Kidney (tissue), 14 donors: ENCODE data around the gene NOL6. TPM values are rescaled to one million over a fixed set of nuclear protein-coding genes. Genes with fewer than 3 reads are reported as not detected.
A peak's percentile ranks its signal among the peaks of the same experiment; 100 is the strongest.
"Not testable (repeated sequence)": the region's sequence is repeated elsewhere in the genome, so short reads cannot be mapped to it uniquely, and the experiment has no call there.

Source experiments
- DNase-seq, 5 donors: peaks; one replicate each; pipeline ENCODE4 v3.0.0-alpha.2; 2013 to 2020
- FAIRE-seq: peaks from 2 replicates; lab custom pipeline; 2012; peaks lifted over from hg19 to GRCh38; lab: Jason Lieb, UNC
- H3K27ac ChIP-seq, 2 donors: one replicate each; pipeline ENCODE4 v1.7.0; 2013; ENCODE audit warnings: low read depth in 2 of 2, low read length in 2 of 2, inconsistent platforms in 1 of 2
- H3K27me3 ChIP-seq: one replicate; pipeline ENCODE4 v1.7.1; 2013; ENCODE audit warnings: low read length, inconsistent platforms; ENCODE audit not compliant: control insufficient read depth, insufficient read depth
- H3K36me3 ChIP-seq, 3 donors: one replicate each; pipeline versions ENCODE4 v1.7.0 to v1.7.1; 2013; ENCODE audit warnings: low read length in 3 of 3, control low read depth in 1 of 3, inconsistent platforms in 1 of 3; ENCODE audit not compliant: insufficient read depth in 3 of 3, control insufficient read depth in 2 of 3
- H3K4me1 ChIP-seq, 3 donors: one replicate each; pipeline versions ENCODE4 v1.7.0 to v1.7.1; 2013; ENCODE audit warnings: low read length in 3 of 3, inconsistent platforms in 1 of 3, low read depth in 1 of 3; ENCODE audit not compliant: control insufficient read depth in 2 of 3, insufficient read depth in 2 of 3
- H3K4me3 ChIP-seq, 3 donors: one replicate each; pipeline versions ENCODE4 v1.7.0 to v1.8.1; 2013; ENCODE audit warnings: low read length in 3 of 3, control low read depth in 1 of 3, inconsistent platforms in 1 of 3
- H3K9ac ChIP-seq, 3 donors: one replicate each; pipeline versions ENCODE4 v1.7.0 to v1.7.1; 2013; ENCODE audit warnings: low read length in 3 of 3, control low read depth in 1 of 3, inconsistent platforms in 1 of 3
- H3K9me3 ChIP-seq, 3 donors: one replicate each; pipeline versions ENCODE4 v1.7.0 to v1.7.1; 2013; ENCODE audit warnings: low read length in 3 of 3, control low read depth in 1 of 3, inconsistent platforms in 1 of 3; ENCODE audit not compliant: control insufficient read depth in 2 of 3, insufficient read depth in 1 of 3
- CTCF ChIP-seq: IDR thresholded peaks from 3 replicates; pipeline ENCODE4 v1.5.1; 2012; ENCODE audit warnings: mild to moderate bottlenecking, moderate library complexity, borderline replicate concordance; ENCODE audit not compliant: insufficient read depth; ENCODE audit errors: extremely low read depth
- intact Hi-C: fragments of 100-400 bp; cut with DNase I; formaldehyde crosslinking; loops from one replicate; pipeline ENCODE4 v1.11.1; 2022
- polyA plus RNA-seq: library from polyadenylated mRNA; stranded (reverse); fragments of 350-450 nt; fragmentation: Illumina TruSeq; extraction: RNeasy Lipid Tissue Mini Kit (QIAGEN cat#74804); gene quantifications from one replicate; pipeline ENCODE4 v1.2.3, GENCODE V29; 2014; ENCODE audit warnings: low read depth, low replicate concordance; ENCODE audit not compliant: insufficient read depth
- total RNA-seq: library from RNA; stranded (reverse); fragmentation: NEBNext Ultra II Directional; extraction: Animal tissue kit (Norgen Biotek cat#: 25700); gene quantifications from one replicate; pipeline ENCODE4 v1.2.1, GENCODE V29; 2021
- donor health status: control.
- donor health status: control.
- donor health status: control.
- donor health status: control.
- donor health status: control.
- donor health status: DM: yes; HTN: yes; CAD: no.
- donor health status: Normal renal cell carcinoma (clear cell type).

The NOL6 gene
- total and polyA plus RNA-seq, 2 donors from 2014 or later = 10.8 to 32.8 TPM

- peak; percentile 58 for TF ChIP-seq CTCF
- no peak overlapping the region for H3K9ac ChIP-seq
- peak in 2 of 5 donors; percentile 47 to 59 for DNase-seq
These were observed 43.6 kb upstream of the NOL6 start for GRCh38 chr9:33517373-33517772.

GRCh38 chr9:33516397-33516796 lies 42.7 kb upstream of the NOL6 start:
- H3K27me3 ChIP-seq, H3K36me3 ChIP-seq, DNase-seq, intact Hi-C loops, H3K27ac ChIP-seq, H3K9me3 ChIP-seq, H3K9ac ChIP-seq, H3K4me1 ChIP-seq, FAIRE-seq, H3K4me3 ChIP-seq: not testable (repeated sequence)

More at GRCh38 chr9:33517373-33517772, 43.6 kb upstream of the NOL6 start:
- Histone ChIP-seq H3K4me1 (no peaks in the 10 kb centered on the region), H3K27ac (no peak overlapping the region), H3K9me3 (peaks cover 0 to 7% (median 0%) of the 10 kb centered on the region in 3 donors), H3K27me3 (no peaks in the 10 kb centered on the region), H3K4me3 (no peak overlapping the region), H3K36me3 (no peaks in the 10 kb centered on the region)
- intact Hi-C loops = no loop called here
- peak; percentile 69 for FAIRE-seq

- intact Hi-C loops, H3K9me3 ChIP-seq, H3K27ac ChIP-seq, H3K36me3 ChIP-seq, H3K4me3 ChIP-seq, H3K27me3 ChIP-seq, H3K9ac ChIP-seq, DNase-seq, H3K4me1 ChIP-seq, FAIRE-seq: not testable (repeated sequence)
These were observed 41.7 kb upstream of the NOL6 start for GRCh38 chr9:33515342-33515995.

- H3K27me3 ChIP-seq, H3K4me1 ChIP-seq, FAIRE-seq, H3K27ac ChIP-seq, DNase-seq, H3K9ac ChIP-seq, H3K36me3 ChIP-seq, H3K9me3 ChIP-seq, intact Hi-C loops, H3K4me3 ChIP-seq: not testable (repeated sequence)
These were observed 38.8 kb upstream of the NOL6 start for GRCh38 chr9:33512535-33512934.

- Histone ChIP-seq H3K4me3 (peak overlapping the region; percentile 71 to 79 (median 77)), H3K9ac (peak overlapping the region in 2 of 3 donors; percentile 59 to 73), H3K27ac (peak overlapping the region; percentile 67 to 81)
- H3K9me3 ChIP-seq, intact Hi-C loops, H3K27me3 ChIP-seq, H3K36me3 ChIP-seq, H3K4me1 ChIP-seq, DNase-seq: not testable (repeated sequence)
- FAIRE-seq = peak; percentile 13
These were observed 37.4 kb upstream of the NOL6 start for GRCh38 chr9:33511184-33511517.
